ENCODE data around the gene OR56B4. TPM values are rescaled to one million over a fixed set of nuclear protein-coding genes. Genes with fewer than 3 reads are reported as not detected.

OR56B4 gene, protein sequence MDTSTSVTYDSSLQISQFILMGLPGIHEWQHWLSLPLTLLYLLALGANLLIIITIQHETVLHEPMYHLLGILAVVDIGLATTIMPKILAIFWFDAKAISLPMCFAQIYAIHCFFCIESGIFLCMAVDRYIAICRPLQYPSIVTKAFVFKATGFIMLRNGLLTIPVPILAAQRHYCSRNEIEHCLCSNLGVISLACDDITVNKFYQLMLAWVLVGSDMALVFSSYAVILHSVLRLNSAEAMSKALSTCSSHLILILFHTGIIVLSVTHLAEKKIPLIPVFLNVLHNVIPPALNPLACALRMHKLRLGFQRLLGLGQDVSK
- not detected in 2 replicates for total RNA-seq

DNA sequence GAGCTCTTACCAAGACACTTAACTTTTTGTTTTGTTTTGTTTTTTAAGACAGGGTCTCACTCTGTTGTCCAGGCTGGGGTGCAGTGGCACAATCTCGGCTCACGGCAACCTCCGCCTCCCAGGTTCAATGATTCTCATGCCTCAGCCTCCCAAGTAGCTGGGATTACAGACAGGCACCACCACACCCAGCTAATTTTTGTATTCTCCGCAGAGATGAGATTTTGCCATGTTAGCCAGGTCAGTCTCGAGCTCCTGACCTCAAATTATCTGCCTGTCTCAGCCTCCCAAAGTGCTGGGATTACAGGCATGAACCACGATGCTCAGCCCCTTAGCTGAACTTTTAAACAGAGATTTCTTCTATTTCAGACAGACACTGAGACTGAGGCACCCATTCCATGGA is at the start of gene OR56B4:
Gene OR56B4 (plus strand): TSS at position 301 of the 400 bp plus-strand sequence. CDS start 95 bp downstream, at position 396.

Other genes with a start within 250 kb of the OR56B4 start
- gene OR52E8, start 250.0 kb upstream of the OR56B4 start, total RNA-seq: not detected in 2 replicates
- not detected in 2 replicates for gene OR52E4, start 227.1 kb upstream of the OR56B4 start, total RNA-seq
- gene OR52E5, start 214.5 kb upstream of the OR56B4 start, total RNA-seq: not detected in 2 replicates
- not detected in 2 replicates for gene OR56A3, start 165.4 kb upstream of the OR56B4 start, total RNA-seq
- not detected in 2 replicates for gene OR56A5, start 139.2 kb upstream of the OR56B4 start, total RNA-seq
- gene OR52L1, start 120.7 kb upstream of the OR56B4 start, total RNA-seq: not detected in 2 replicates
- not detected in 2 replicates for gene OR56A4, start 100.7 kb upstream of the OR56B4 start, total RNA-seq
- not detected in 2 replicates for gene OR56A1, start 76.9 kb upstream of the OR56B4 start, total RNA-seq
- 0.11 TPM in 1 of 2 replicates, not detected in the other for gene OR52B2, start 62.6 kb downstream of the OR56B4 start, total RNA-seq
- gene OR52W1, start 91.5 kb downstream of the OR56B4 start, total RNA-seq: not detected in 2 replicates
- not detected in 2 replicates for gene C11orf42, start 97.9 kb downstream of the OR56B4 start, total RNA-seq
- 13.0 and 15.3 TPM in 2 replicates for gene FHIP1B, start 127.0 kb downstream of the OR56B4 start, total RNA-seq
- under 0.01 TPM in 1 of 2 replicates, not detected in the other for gene CNGA4, start 131.4 kb downstream of the OR56B4 start, total RNA-seq
- not detected in 2 replicates for gene CCKBR, start 152.2 kb downstream of the OR56B4 start, total RNA-seq
- 216 and 432 TPM in 2 replicates for gene CAVIN3, start 212.8 kb downstream of the OR56B4 start, total RNA-seq

Measured in uterine smooth muscle cell (primary cell).